HEK293 (cell line): ENCODE results near the gene SEPTIN12.
A peak's percentile ranks its signal among the peaks of the same experiment; 100 is the strongest.

Experiments used
- CTCF ChIA-PET: fragments of 350-600 bp; formaldehyde crosslinking; extraction: SDS; loops from one replicate; lab custom pipeline; 2021; ENCODE audit warnings: antibody characterized with exemption; lab: Yijun Ruan, JAX
- POLR2A ChIA-PET: fragments of 300-600 bp; formaldehyde crosslinking; extraction: SDS; loops from one replicate; lab custom pipeline; 2020; ENCODE audit warnings: antibody characterized with exemption, inconsistent platforms; lab: Yijun Ruan, JAX
- H3K27ac ChIP-seq: fragments of 200-500 bp; sonication (Bioruptor generic); 2 replicates; pipeline ENCODE4 v1.5.1; 2014; ENCODE audit warnings: low read depth, low read length, control low read depth, inconsistent platforms; ENCODE audit errors: extremely low read depth
- H3K36me3 ChIP-seq, 2 experiments: fragments of 200-500 bp in 1 of 2; sonication (Bioruptor generic) in 1 of 2; 1 replicate in 1 of 2; 2 replicates in 1 of 2; pipeline ENCODE4 v1.5.1; 2014 to 2017; ENCODE audit warnings: inconsistent platforms in 2 of 2, low read length in 2 of 2; ENCODE audit not compliant: control insufficient read depth in 2 of 2, insufficient read depth in 1 of 2
- H3K4me1 ChIP-seq: fragments of 200-500 bp; sonication (Bioruptor generic); 2 replicates; pipeline ENCODE4 v1.5.1; 2014; ENCODE audit warnings: mild to moderate bottlenecking, low read length, inconsistent platforms; ENCODE audit not compliant: control insufficient read depth, insufficient read depth
- H3K4me3 ChIP-seq: 2 replicates; pipeline ENCODE4 v1.5.1; 2011; ENCODE audit warnings: low read depth, mild to moderate bottlenecking, control low read depth, low read length, moderate library complexity
- H3K9me3 ChIP-seq: fragments of 200-500 bp; sonication (Bioruptor generic); 2 replicates; pipeline ENCODE4 v1.5.1; 2014; ENCODE audit warnings: low read depth, low read length, inconsistent platforms; ENCODE audit not compliant: control insufficient read depth, insufficient read depth
- GLI2 ChIP-seq: fragments of 450-650 bp; formaldehyde crosslinking; IDR thresholded peaks from 2 replicates; pipeline ENCODE4; 2017; ENCODE audit warnings: missing biosample characterization, missing genetic modification characterization, low read depth, borderline replicate concordance
- KLF16 ChIP-seq: fragments of 450-650 bp; formaldehyde crosslinking; IDR thresholded peaks from 2 replicates; pipeline ENCODE4 v1.5.1; 2017; ENCODE audit warnings: missing biosample characterization, missing genetic modification characterization
- MYNN ChIP-seq: fragments of 450-650 bp; formaldehyde crosslinking; IDR thresholded peaks from 2 replicates; pipeline ENCODE4 v1.5.1; 2016; ENCODE audit warnings: missing biosample characterization, missing genetic modification characterization, borderline replicate concordance
- OVOL3 ChIP-seq: fragments of 450-650 bp; formaldehyde crosslinking; IDR thresholded peaks from 2 replicates; pipeline ENCODE4 v1.5.1; 2016; ENCODE audit warnings: missing biosample characterization, missing genetic modification characterization
- SP2 ChIP-seq: fragments of 450-650 bp; formaldehyde crosslinking; IDR thresholded peaks from 2 replicates; pipeline ENCODE4 v1.5.1; 2016; ENCODE audit warnings: missing biosample characterization, missing genetic modification characterization
- TCF7L2 ChIP-seq: IDR thresholded peaks from 2 replicates; pipeline ENCODE4 v1.6.1; 2011; ENCODE audit warnings: low read depth, mild to moderate bottlenecking, inconsistent platforms, low read length, moderate library complexity, borderline replicate concordance
- TRIM28 ChIP-seq: IDR thresholded peaks from 2 replicates; pipeline ENCODE4 v1.6.1; 2011; ENCODE audit warnings: low read length, control low read depth, borderline replicate concordance
- ZBTB21 ChIP-seq: fragments of 450-650 bp; formaldehyde crosslinking; IDR thresholded peaks from 2 replicates; pipeline ENCODE4 v1.5.1; 2017; ENCODE audit warnings: missing biosample characterization, missing genetic modification characterization
- ZFHX2 ChIP-seq: fragments of 450-650 bp; formaldehyde crosslinking; conservative IDR thresholded peaks from 2 replicates; pipeline ENCODE4 v1.5.1; 2016; ENCODE audit warnings: missing biosample characterization, missing genetic modification characterization
- ZNF121 ChIP-seq: fragments of 450-650 bp; formaldehyde crosslinking; IDR thresholded peaks from 2 replicates; pipeline ENCODE4 v1.5.1; 2016; ENCODE audit warnings: missing biosample characterization, missing genetic modification characterization
- ZNF146 ChIP-seq: fragments of 450-650 bp; formaldehyde crosslinking; IDR thresholded peaks from 2 replicates; pipeline ENCODE4 v1.5.1; 2016; ENCODE audit warnings: missing biosample characterization, missing genetic modification characterization
- ZNF157 ChIP-seq: fragments of 450-650 bp; formaldehyde crosslinking; IDR thresholded peaks from 2 replicates; pipeline ENCODE4 v1.5.1; 2016; ENCODE audit warnings: missing biosample characterization, missing genetic modification characterization
- ZNF175 ChIP-seq: fragments of 450-650 bp; formaldehyde crosslinking; IDR thresholded peaks from 2 replicates; pipeline ENCODE4 v1.5.1; 2016; ENCODE audit warnings: missing biosample characterization, missing genetic modification characterization
- ZNF2 ChIP-seq: fragments of 450-650 bp; formaldehyde crosslinking; IDR thresholded peaks from 2 replicates; pipeline ENCODE4 v1.5.1; 2016; ENCODE audit warnings: missing biosample characterization, missing genetic modification characterization
- ZNF221 ChIP-seq: fragments of 450-650 bp; formaldehyde crosslinking; IDR thresholded peaks from 2 replicates; pipeline ENCODE4 v1.5.1; 2017; ENCODE audit warnings: missing biosample characterization, missing genetic modification characterization, borderline replicate concordance
- ZNF354C ChIP-seq: fragments of 450-650 bp; formaldehyde crosslinking; IDR thresholded peaks from 2 replicates; pipeline ENCODE4 v1.5.1; 2016; ENCODE audit warnings: missing biosample characterization, missing genetic modification characterization, low read depth, borderline replicate concordance
- ZNF544 ChIP-seq: fragments of 450-650 bp; formaldehyde crosslinking; IDR thresholded peaks from 2 replicates; pipeline ENCODE4 v1.5.0; 2017; ENCODE audit warnings: missing biosample characterization, missing genetic modification characterization
- ZNF629 ChIP-seq: fragments of 450-650 bp; formaldehyde crosslinking; IDR thresholded peaks from 2 replicates; pipeline ENCODE4 v1.5.1; 2017; ENCODE audit warnings: missing biosample characterization, missing genetic modification characterization
- ZNF660 ChIP-seq: fragments of 450-650 bp; IDR thresholded peaks from 2 replicates; pipeline ENCODE4 v1.5.1; 2018; ENCODE audit warnings: missing biosample characterization, mild to moderate bottlenecking, missing genetic modification characterization
- ZNF768 ChIP-seq: fragments of 450-650 bp; formaldehyde crosslinking; IDR thresholded peaks from 2 replicates; pipeline ENCODE4 v1.5.1; 2018; ENCODE audit warnings: missing biosample characterization, mild to moderate bottlenecking, missing genetic modification characterization
- ZSCAN23 ChIP-seq: fragments of 450-650 bp; formaldehyde crosslinking; IDR thresholded peaks from 2 replicates; pipeline ENCODE4 v1.5.1; 2016; ENCODE audit warnings: missing biosample characterization, missing genetic modification characterization
- TF ChIP-seq, protein P1 (sequence below): fragments of 450-650 bp; formaldehyde crosslinking; IDR thresholded peaks from 2 replicates; pipeline ENCODE4 v1.5.1; 2016; ENCODE audit warnings: missing biosample characterization, missing genetic modification characterization
- TF ChIP-seq, protein P2 (sequence below): fragments of 450-650 bp; formaldehyde crosslinking; IDR thresholded peaks from 2 replicates; pipeline ENCODE4 v1.5.1; 2017; ENCODE audit warnings: missing biosample characterization, missing genetic modification characterization

Gene SEPTIN12

DNA sequence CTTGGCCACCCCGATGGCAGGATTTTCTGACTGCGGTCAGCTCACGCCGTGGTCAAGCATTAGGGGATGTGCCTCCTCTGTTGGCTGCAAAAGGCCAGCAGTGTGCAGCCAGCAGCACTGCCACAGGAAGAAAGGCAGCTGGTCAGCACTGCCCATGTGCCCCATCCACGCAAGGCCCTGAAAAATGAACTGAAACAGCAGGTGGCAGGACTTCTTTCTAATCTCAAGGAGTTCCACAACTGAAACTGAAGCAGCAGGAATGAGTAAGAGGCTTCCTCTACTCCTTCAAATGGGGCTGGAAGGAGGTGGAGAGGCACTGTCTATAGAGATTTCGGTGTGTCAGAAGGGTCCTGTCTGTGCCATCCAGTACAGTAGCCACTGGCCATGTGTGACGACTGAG, 24.4 kb downstream of the SEPTIN12 start (continued):
- TF ChIP-seq TRIM28 (no peak), MYNN (tag by site-specific recombination) (no peak), ZNF629 (no peak), ZNF544 (tag by site-specific recombination) (no peak), ZNF768 (tag by site-specific recombination) (no peak)

DNA sequence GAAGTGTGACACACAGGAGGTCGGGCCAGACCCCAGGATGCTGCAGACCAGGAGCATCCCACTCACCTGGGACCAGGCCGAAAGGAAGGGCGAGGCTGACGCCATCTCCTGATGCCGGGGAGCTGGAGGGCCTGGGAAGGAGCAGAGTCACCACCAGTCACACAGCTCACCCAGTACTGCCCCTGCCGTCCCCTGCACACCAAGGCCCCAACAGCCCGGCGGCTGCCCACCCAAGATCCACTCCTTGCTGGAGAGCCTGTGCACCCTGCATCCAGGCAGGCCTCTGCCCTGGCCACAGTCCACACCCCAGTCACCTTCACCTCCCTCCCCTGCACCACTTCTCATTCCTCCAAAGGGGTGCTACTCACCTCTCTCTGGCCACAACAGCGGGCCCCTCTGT, 25.9 kb downstream of the SEPTIN12 start:
- TF ChIP-seq ZFHX2 (tag by site-specific recombination) (no peak), KLF16 (tag by site-specific recombination) (no peak), ZNF2 (tag by site-specific recombination) (no peak), ZSCAN23 (tag by site-specific recombination) (no peak), GLI2 (tag by site-specific recombination) (no peak), ZNF175 (tag by site-specific recombination) (no peak), TCF7L2 (no peak), ZNF121 (tag by site-specific recombination) (no peak), OVOL3 (tag by site-specific recombination) (no peak), ZBTB21 (no peak), ZNF157 (tag by site-specific recombination) (no peak), TRIM28 (no peak), ZNF221 (tag by site-specific recombination) (no peak)
- CTCF ChIA-PET = no interaction called here
- Histone ChIP-seq H3K4me3 (no peak overlapping the region), H3K36me3 (peaks cover 28 to 74% of the 10 kb centered on the region in 2 experiments), H3K4me1 (no peaks in the 10 kb centered on the region; the same call in 1 of the 2 replicates), H3K27ac (no peak overlapping the region), H3K9me3 (no peaks in the 10 kb centered on the region)
- POLR2A ChIA-PET = interaction anchor here (0.6 to 0.9 kb wide), 3 partner anchors 15 to 268 kb away, joined by 3 read pairs; no protein-coding TSS in a partner anchor

DNA sequence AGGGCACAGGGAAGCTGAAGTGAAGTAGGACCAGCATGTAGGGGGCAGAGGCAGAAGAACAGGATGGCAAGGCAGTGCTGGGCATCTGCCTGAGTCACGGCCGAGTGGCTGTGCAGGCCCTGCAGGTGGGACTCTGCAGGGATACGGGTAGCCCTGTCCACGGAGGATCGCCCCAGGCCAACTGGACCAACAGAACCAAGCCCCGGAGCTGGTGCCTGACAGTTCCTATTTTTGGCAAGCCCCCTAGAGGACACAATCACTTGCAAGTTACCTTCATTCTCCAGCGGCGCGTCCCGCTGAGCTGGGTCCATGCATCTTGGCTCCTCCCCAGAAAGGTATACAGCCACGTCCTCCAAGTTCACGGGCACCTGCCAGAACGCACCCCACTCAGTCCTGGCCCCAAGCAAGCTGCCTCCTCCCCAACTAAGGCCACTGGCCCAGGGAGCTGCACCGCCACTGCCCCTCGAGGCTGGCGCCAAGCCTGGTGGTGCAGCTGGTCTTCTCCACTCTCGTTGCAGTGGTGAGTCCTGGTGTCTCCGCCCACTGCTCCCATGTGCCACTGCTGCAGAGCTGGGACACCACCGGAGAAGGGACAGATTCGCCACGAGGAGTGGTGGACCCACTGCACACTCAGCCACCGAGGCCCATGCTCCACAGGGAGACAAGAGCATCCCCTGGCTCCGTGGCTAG, 27.8 kb downstream of the SEPTIN12 start:
- Histone ChIP-seq H3K36me3 (peaks cover 46 to 84% of the 10 kb centered on the region in 2 experiments), H3K4me1 (no peaks in the 10 kb centered on the region), H3K9me3 (no peaks in the 10 kb centered on the region), H3K27ac (no peak overlapping the region), H3K4me3 (no peak overlapping the region)
- TF ChIP-seq SP2 = no peak
- TF ChIP-seq ZNF660 (tag by site-specific recombination) = no peak
- ChIA-PET POLR2A (interaction anchor here (1.1 to 1.2 kb wide), 2 partner anchors 8 to 25 kb away, joined by 3 read pairs; no protein-coding TSS in a partner anchor), CTCF (no interaction called here)

DNA sequence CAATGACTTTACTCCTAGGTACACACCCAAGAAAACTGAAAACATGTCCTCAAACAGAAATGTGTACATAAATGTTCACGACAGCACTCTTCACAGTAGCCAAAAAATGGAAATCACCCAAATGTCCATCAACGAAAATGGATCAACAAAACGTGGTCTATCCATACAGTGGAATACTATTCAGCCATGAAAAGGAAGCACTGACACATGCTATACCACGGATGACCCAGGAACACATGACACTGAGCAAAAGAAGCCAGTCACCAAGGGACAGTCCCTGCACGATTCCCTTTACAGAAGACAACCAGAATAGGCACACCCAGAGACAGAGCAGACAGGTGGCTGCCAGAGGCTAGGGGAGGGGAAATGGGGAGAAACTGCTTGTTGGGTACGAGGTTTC, 32.5 kb downstream of the SEPTIN12 start:
- ChIA-PET POLR2A (no interaction called here), CTCF (no interaction called here)
- no peaks in the 10 kb centered on the region for H3K4me1 ChIP-seq
- H3K27ac ChIP-seq = no peak overlapping the region
- no peak overlapping the region for H3K4me3 ChIP-seq
- H3K9me3 ChIP-seq = no peaks in the 10 kb centered on the region
- peaks cover 44 to 88% of the 10 kb centered on the region in 2 experiments for H3K36me3 ChIP-seq
- TF ChIP-seq, protein P1, sequence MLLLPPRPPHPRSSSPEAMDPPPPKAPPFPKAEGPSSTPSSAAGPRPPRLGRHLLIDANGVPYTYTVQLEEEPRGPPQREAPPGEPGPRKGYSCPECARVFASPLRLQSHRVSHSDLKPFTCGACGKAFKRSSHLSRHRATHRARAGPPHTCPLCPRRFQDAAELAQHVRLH = peak; percentile 92
- TF ChIP-seq ZNF354C (tag by site-specific recombination) (0 out of 2 replicates have a peak, but pooled peaks have one; percentile 65), ZNF146 (tag by site-specific recombination) (peak; percentile 100), ZNF121 (tag by site-specific recombination) (peak; percentile 44; the same call in 1 of the 2 replicates)
- TF ChIP-seq, protein P2, sequence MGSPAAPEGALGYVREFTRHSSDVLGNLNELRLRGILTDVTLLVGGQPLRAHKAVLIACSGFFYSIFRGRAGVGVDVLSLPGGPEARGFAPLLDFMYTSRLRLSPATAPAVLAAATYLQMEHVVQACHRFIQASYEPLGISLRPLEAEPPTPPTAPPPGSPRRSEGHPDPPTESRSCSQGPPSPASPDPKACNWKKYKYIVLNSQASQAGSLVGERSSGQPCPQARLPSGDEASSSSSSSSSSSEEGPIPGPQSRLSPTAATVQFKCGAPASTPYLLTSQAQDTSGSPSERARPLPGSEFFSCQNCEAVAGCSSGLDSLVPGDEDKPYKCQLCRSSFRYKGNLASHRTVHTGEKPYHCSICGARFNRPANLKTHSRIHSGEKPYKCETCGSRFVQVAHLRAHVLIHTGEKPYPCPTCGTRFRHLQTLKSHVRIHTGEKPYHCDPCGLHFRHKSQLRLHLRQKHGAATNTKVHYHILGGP (tag by site-specific recombination) = no peak
- TF ChIP-seq, all 188 proteins: peak for 4
